Adrenal gland (tissue), 12 donors: ENCODE data around the gene BPIFB1. TPM values are rescaled to one million over a fixed set of nuclear protein-coding genes. Genes with fewer than 3 reads are reported as not detected.

Experiments used
- DNase-seq, 7 donors: peaks; one replicate each; pipeline ENCODE4 v3.0.0-alpha.2; 2019 to 2020
- H3K27ac ChIP-seq, 5 donors: fragments of 200-600 bp; sonication (generic) in 4 of 5; 1 replicate in 3 of 5; 2 replicates in 2 of 5; pipeline versions ENCODE4 v1.5.1 to v1.8.0; 2016 to 2020; ENCODE audit warnings: mild to moderate bottlenecking in 1 of 5
- H3K27me3 ChIP-seq: fragments of 200-600 bp; 2 replicates; pipeline ENCODE4 v1.8.0; 2021
- H3K36me3 ChIP-seq, 2 donors: fragments of 200-600 bp; replicated peaks in 1 of 2; 1 replicate in 1 of 2; 2 replicates in 1 of 2; pipeline versions ENCODE4 v1.5.1 to v1.8.0; 2018 to 2022
- H3K4me1 ChIP-seq, 2 donors: fragments of 200-600 bp; replicated peaks in 1 of 2; 1 replicate in 1 of 2; 2 replicates in 1 of 2; pipeline versions ENCODE4 v1.5.1 to v1.8.0; 2018 to 2021
- H3K4me3 ChIP-seq, 4 donors: fragments of 200-600 bp; sonication (generic) in 3 of 4; one replicate each; pipeline ENCODE4 v1.5.1; 2016 to 2018
- H3K9me3 ChIP-seq, 3 donors: fragments of 200-600 bp; sonication (generic) in 1 of 3; replicated peaks in 1 of 3; 1 replicate in 2 of 3; 2 replicates in 1 of 3; pipeline versions ENCODE4 v1.5.1 to v1.8.0; 2016 to 2021
- POLR2A ChIP-seq, 2 donors: fragments of 450-650 bp; IDR thresholded peaks; one replicate each; pipeline ENCODE4 v1.6.1; 2017; ENCODE audit warnings: antibody characterized with exemption in 2 of 2, mild to moderate bottlenecking in 2 of 2, moderate library complexity in 1 of 2
- WGBS, 4 donors: extraction: QIAGEN DNeasy Blood & Tissue Kit in 2 of 4; methylation state at CpG; one replicate each; pipeline versions ENCODE4 v1.1.5 to v1.1.7; 2013 to 2017; 5-methylcytosine and 5-hydroxymethylcytosine counted together
- intact Hi-C, 2 donors: fragments of 100-400 bp; cut with DNase I; formaldehyde crosslinking; loops; one replicate each; pipeline versions ENCODE4 v1.14.1 to v1.15.0; 2022 to 2023
- polyA plus RNA-seq, 3 donors: library from polyadenylated mRNA; stranded (reverse); fragments of 200-250 nt in 2 of 3; fragments of 350-450 nt in 1 of 3; fragmentation: Illumina TruSeq in 1 of 3; extraction: RNeasy Lipid Tissue Mini Kit (QIAGEN cat#74804) in 1 of 3; gene quantifications; one replicate each; pipeline ENCODE4 v1.2.3, GENCODE V29; 2013 to 2014
- total RNA-seq, 9 donors: library from RNA; depleted of rRNA in 4 of 9; stranded (reverse); fragments of >200 nt in 4 of 9; fragments of 120-200 nt in 1 of 9; fragmentation: NEBNext Ultra II Directional in 1 of 9; extraction: Animal tissue kit (Norgen Biotek cat#: 25700) in 1 of 9; gene quantifications; one replicate each; pipeline versions ENCODE4 v1.1.0 to v1.2.4, GENCODE V29; 2013 to 2023
- TF ChIP-seq, protein P1 (sequence below), 6 experiments: fragments of 450-650 bp in 4 of 6; fragments of 200-600 bp in 2 of 6; sonication (generic) in 1 of 6; IDR thresholded peaks; 1 replicate in 5 of 6; 2 replicates in 1 of 6; pipeline versions ENCODE4 v1.5.1 to v1.8.0; 2016 to 2021; ENCODE audit warnings: antibody characterized with exemption in 6 of 6, mild to moderate bottlenecking in 2 of 6, moderate library complexity in 1 of 6
- donor health status: healthy with polysubstance abuse.
- donor health status: Bipolar disorder and iron deficiency.
- donor health status: DM: yes; HTN: yes; CAD: no.
- donor health status: DM: no; HTN: no; CAD: no.
- donor health status: DM: no; HTN: no; CAD: no.
- donor health status: DM: yes; HTN: yes; CAD: no.

The BPIFB1 gene
- total and polyA plus RNA-seq, 12 donors: 0.07 to 0.25 (median 0.23) TPM; not detected in 9

DNA sequence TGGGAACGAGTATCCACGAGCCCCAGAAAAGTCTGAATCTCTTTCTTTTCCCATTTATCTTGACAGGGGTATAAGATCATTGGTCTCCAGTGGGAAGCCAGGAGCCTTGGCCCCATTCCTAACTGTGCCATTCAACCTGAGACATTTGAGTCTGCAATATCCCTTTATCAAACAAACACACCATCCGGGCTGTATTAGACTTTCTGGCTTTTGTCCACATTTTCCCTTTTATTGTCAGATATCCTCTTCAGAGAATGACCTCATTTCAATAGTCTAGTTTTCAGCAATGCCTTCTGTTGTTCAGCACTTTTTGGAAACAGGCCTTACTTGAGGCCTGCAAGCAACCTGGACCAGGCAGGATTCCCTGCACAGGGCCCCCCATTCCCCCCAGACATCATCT lies 31.5 kb upstream of the BPIFB1 start:
- no peak overlapping the region for H3K27ac ChIP-seq
- H3K4me1 ChIP-seq: no peaks in the 10 kb centered on the region
- no peak for TF ChIP-seq POLR2A (IDR thresholded peaks at IDR 0.05)
- TF ChIP-seq, protein P1, sequence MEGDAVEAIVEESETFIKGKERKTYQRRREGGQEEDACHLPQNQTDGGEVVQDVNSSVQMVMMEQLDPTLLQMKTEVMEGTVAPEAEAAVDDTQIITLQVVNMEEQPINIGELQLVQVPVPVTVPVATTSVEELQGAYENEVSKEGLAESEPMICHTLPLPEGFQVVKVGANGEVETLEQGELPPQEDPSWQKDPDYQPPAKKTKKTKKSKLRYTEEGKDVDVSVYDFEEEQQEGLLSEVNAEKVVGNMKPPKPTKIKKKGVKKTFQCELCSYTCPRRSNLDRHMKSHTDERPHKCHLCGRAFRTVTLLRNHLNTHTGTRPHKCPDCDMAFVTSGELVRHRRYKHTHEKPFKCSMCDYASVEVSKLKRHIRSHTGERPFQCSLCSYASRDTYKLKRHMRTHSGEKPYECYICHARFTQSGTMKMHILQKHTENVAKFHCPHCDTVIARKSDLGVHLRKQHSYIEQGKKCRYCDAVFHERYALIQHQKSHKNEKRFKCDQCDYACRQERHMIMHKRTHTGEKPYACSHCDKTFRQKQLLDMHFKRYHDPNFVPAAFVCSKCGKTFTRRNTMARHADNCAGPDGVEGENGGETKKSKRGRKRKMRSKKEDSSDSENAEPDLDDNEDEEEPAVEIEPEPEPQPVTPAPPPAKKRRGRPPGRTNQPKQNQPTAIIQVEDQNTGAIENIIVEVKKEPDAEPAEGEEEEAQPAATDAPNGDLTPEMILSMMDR (IDR thresholded peaks at IDR 0.05): no peak
- no peaks in the 10 kb centered on the region for H3K9me3 ChIP-seq
- no peak for DNase-seq
- no peaks in the 10 kb centered on the region for H3K36me3 ChIP-seq
- WGBS, 4 donors: 42 to 68% (median 62%) methylated on average over 3 of the region's 3 CpGs
- intact Hi-C loops: no loop called here
- no peak overlapping the region for H3K4me3 ChIP-seq
- H3K27me3 ChIP-seq: no peaks in the 10 kb centered on the region

DNA sequence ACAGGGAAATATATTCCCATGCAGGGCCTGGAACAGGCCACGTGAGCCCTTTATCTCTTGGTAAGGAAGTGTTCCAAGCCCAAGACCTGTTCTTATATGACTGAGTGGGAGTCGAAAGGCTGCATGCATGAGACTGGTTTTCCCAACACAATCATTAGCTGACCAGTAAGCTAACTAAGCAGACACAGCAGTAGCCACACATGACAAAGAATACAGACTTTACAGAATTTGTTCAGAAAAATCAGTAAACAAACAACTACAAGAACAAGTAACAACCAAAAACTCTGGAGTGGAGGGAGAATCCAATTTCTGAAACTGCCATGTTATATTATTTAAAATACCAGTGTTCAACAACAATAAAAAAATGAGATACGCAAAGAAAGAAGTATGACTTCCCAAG lies 30.6 kb upstream of the BPIFB1 start:
- WGBS, 4 donors: 69 to 88% (median 80%) methylated on average over 3 of the region's 3 CpGs
- DNase-seq: no peak
- TF ChIP-seq, protein P1 (IDR thresholded peaks at IDR 0.05): no peak
- TF ChIP-seq POLR2A (IDR thresholded peaks at IDR 0.05): no peak
- Histone ChIP-seq H3K27me3 (no peaks in the 10 kb centered on the region), H3K27ac (no peak overlapping the region), H3K4me3 (no peak overlapping the region), H3K36me3 (no peaks in the 10 kb centered on the region), H3K4me1 (no peaks in the 10 kb centered on the region), H3K9me3 (no peaks in the 10 kb centered on the region)
- intact Hi-C loops: no loop called here

DNA sequence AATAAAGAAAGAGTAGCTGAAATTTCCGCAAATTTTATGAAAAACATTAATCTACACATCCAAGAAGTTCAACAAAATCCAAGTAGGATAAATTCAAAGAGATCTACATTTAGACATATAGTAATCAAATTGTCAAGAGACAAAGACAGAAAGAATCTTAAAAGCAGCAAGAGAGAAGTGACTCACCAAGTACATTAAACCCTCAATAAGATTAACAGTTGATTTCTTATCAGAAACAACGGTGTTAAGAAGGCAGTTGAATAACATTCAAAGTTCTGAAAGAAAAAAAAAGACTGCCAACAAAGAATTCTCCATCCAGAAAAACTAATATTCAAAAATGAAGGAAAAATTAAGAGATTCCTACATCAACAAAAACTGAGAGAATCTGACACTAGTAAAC lies 28.0 kb upstream of the BPIFB1 start:
- Histone ChIP-seq H3K27ac (no peak overlapping the region), H3K9me3 (no peaks in the 10 kb centered on the region), H3K4me1 (no peaks in the 10 kb centered on the region), H3K27me3 (no peaks in the 10 kb centered on the region), H3K4me3 (no peak overlapping the region), H3K36me3 (no peaks in the 10 kb centered on the region)
- WGBS, 4 donors: 67 to 72% (median 70%) methylated on average over 2 of the region's 2 CpGs
- no peak for DNase-seq
- TF ChIP-seq, protein P1 (IDR thresholded peaks at IDR 0.05): no peak
- TF ChIP-seq POLR2A (IDR thresholded peaks at IDR 0.05): no peak
- intact Hi-C loops: no loop called here

DNA sequence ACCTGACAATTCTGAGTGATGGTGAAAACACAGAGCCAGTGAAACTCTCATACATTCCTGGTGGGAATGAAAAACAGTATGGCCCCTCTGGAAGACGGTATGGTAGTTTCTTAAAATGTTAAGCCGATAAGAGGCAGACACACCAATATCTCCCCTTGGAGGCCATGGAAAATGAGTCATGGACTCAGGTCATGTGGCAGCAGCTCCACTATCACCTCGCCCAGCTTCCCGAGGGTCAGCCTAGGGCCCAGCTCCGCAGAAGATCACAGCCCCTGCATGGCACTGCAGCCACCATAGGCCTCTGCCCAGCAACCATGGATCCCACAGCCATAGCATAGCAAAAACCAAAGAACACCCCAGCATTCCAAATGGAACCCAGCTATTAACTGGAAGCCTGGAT lies 25.8 kb upstream of the BPIFB1 start:
- TF ChIP-seq, protein P1 (IDR thresholded peaks at IDR 0.05): no peak
- no peak for TF ChIP-seq POLR2A (IDR thresholded peaks at IDR 0.05)
- intact Hi-C loops: no loop called here
- 35 to 59% (median 51%) methylated on average over 2 to 5 of the region's 5 CpGs for WGBS, 4 donors
- Histone ChIP-seq H3K27me3 (no peaks in the 10 kb centered on the region), H3K36me3 (no peaks in the 10 kb centered on the region), H3K27ac (no peak overlapping the region), H3K9me3 (no peaks in the 10 kb centered on the region), H3K4me3 (no peak overlapping the region), H3K4me1 (no peaks in the 10 kb centered on the region)
- DNase-seq: no peak
